GM19043 (cell line): Measurements from ENCODE around the gene ENTPD2.

Experiments used
- ATAC-seq: cut with Tn5 transposase; IDR thresholded peaks from one replicate; pipeline ENCODE4 v1.9.1; 2021; ENCODE audit warnings: low read depth; ENCODE audit not compliant: unreplicated experiment

The ENTPD2 gene

DNA sequence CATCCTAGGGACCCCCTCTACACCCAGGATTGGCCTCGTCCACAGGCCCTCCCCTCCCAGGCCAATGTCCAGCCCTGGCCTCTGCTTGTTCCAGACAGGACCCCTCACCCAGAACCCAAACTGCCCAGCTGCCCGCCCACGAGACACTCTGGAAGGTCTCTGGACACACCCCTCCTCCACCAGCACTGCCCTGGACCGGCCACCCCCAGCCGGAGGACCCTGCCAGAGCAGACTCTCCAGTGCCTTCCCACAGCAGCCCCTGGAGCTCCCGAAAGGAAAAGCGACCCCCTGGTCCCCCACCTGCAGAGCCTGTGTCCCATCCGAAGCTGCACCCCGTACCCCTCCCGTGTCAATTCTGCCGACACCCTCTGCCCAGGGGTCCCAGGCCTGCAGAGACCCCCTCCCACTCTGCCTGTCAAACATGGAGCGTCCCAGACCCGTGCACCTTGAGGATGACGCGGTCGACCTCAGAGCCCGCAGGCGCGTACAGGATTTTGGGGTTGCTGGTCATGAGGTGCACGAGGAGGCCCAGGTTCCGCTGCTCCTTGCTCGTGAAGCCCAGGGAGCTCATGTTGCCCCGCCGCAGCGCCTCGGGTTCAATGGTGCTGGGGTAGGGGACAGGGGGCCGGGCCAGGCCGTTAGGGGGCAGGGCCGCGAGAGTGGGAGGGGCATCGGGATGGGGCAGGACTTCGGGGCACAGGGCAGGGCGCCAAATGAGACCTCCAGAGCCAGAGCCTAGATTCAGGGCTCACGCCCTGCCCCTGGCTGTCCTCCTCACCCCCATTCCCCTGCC lies 33.8 kb downstream of the ENTPD2 start:
- ATAC-seq: no peak

DNA sequence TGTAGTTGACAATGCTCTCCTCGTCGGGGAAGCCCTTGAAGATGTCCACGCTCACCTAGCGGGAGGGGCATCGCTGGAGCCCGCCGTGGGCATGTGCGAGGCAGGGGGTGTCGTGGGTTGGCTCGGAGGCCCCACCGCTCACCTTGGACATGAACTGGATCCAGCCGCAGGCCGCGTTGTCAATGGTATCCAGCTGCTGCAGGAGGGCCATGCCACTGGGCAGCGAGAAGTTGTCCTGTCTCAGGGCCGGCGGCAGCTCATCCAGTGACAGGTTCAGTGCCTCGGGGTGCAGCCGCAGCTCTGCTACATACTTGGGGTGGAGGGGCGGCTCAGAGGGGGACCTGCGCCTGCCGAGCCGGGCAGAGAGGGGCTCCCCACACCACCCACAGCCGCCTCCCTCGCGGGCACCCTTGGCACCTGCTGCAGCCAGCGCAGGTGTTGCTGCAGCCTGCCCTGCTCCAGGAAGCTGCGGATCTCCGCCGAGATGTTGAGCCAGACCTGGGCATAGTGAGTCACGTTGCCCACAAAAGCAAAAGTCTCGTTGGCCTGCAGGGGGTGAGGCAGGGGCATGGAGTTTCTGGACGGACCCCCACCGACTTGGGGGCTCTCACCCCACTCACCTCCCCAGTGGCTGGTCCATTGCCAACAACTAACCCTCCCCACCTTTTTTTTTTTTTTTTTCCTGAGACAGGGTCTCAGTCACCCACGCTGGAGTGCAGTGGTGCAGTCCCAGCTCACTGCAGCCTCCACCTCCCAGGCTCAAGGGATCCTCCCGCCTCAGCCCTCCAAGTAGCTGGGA lies 34.9 kb downstream of the ENTPD2 start:
- ATAC-seq: no peak

DNA sequence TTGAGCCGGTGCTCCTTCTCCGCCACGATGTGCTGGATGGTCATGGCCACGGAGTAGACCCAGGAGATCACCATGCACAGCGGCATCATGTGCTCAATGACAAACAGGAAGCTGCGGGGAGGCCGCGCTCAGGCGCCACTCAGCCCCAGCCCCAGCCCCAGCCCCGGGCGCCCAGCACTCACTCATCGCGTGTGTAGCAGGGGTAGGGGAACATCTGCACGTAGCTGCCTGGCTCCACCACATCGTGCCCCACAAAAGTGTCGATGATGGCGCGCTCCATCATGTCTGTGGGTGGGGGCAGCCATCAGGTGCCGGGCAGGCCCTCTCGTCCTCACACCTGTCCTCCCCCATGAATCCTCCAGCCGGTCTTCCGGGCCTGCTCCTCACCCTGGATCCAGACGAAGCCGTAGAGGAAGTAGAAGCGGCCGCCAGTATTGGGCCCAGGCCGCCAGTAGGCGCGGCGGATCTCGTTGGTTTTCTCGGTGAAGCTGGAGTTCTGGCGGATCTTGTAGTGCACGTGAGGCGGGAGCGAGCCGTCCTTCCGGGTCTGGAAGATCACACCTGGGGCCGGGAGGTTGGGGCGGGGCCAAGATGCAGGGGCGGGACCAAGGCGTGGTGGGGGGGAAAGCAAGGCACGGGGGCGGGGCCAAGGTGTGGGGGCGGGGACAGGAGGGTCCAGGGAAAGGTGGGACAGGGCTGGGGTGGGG lies 35.9 kb downstream of the ENTPD2 start:
- ATAC-seq: no peak

DNA sequence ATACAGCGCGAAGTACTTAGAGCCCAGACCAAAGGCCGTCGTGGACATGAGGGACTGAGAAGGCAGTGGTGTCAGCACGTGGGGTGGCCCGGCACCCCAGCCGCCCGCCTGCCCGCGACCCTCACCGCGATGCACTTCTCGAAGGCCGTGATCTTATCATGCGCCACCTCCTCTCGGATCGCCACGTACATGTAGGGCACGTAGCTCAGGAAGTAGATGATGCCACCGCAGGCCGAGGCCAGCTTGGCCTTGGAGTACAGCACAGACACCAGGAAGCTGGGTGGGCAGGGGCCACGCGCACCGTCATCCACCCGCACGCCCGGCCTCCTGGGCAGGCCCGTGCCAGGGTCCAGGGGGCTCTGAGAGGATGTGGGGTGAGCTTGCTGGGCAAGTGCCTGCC lies 36.8 kb downstream of the ENTPD2 start:
- no peak for ATAC-seq

DNA sequence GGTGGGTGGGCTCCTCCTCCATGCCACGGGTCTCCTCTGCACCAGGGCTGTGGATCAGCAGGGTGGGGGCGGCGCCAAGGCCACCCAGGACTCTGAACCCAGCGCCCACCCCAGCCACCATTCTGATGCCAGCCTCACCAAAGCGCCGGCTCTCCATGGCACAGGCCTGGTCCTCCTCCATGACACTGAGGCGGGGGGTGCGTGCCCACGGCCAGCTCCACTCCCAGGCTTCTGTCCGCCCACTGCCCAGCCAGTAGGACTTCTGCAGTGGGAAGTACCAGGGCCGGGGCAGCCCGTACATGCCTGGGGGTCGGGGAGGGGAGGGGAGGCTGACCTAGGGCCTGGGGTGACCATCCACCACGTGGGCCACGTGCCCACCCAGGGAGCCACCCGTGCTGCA lies 37.4 kb downstream of the ENTPD2 start:
- ATAC-seq: no peak

DNA sequence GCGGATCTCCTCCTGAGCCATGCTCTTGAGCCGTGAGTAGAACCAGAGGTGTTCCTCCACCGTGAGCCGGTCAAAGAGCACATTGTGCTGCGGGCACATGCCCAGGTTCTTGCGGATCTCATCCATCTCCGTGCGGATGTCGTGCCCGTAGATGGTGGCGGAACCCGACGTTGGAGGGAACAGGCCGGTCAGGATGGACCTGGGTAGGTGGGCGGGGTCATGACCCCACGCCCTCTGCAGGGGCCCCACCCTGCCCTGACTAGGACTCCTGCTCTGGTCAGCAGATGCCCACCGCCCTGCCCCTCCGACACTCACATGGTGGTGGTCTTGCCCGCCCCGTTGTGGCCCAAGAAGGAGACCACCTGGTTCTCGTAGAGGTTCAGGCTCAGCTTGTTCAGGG lies 37.9 kb downstream of the ENTPD2 start:
- no peak for ATAC-seq

DNA sequence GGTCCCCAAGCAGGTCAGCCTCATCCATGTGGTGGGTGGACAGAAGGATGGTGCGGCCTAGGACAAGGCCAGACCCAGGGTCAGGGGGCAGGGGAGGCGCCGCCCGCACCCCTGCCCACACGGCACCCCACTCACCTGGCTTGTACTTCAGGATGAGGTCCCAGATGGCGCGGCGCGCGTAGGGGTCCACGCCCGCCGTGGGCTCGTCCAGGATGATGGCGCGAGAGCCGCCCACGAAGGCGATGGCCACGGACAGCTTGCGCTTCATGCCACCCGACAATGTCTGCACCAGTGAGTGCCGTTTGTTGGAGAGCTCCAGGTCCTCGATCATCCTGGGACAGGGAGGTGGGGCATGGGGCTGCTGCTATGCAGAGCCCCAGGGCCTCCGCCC lies 38.3 kb downstream of the ENTPD2 start:
- no peak for ATAC-seq

DNA sequence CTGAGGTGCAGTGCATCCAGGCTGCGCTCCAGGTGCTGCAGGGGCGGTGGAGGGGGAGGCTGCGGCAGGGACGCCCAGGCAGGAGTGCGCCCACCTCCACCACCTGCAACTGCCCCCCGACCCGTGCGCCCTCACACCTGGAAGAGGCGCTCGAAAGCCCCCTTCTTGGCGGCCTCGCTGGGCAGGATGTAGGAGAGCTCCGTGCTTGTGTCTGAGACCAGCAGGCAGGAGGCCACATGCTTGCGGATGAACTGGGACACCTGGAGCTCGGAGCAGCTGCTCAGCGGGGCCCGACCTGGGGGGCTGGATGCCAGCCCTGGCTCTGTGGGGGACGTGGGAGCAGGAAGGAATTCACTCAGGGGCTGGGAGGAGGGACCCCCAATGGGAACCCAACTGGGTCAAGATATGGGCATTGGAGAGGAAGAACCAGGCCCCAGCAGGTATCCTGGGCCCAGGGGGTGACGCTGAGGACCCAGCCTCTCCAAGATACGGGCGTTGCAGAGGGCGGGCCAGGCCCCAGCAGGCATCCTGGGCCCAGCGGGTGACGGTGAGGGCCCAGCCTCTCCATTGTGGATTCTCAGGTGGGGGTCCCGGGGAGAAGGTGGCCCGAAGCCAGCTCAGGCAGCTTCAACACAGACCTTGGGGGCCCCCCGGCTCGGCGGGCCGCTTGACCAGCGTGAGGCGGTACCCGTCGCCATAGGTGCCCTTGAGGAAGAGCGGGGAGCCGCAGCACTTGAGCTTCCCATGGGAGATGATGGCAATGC lies 38.9 kb downstream of the ENTPD2 start:
- no peak for ATAC-seq

DNA sequence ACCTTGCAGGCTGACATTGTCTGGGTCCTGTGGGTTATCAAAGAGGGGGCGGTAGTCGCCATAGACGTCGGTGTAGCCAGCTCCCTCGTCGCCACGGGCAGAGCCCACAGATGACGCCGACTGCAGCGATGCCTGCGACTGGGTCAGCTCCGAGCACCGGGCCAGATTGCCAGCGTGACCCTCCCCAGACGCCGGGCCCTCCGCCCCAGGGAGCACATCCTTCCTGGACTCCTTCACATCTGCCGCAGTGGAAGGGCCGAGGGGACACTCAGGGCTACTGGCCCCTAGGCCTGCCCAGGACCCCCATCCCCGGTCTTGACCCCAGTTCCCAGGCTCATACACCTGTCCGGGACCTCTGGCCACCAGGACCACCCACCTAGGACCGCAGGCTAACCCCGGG lies 39.7 kb downstream of the ENTPD2 start:
- ATAC-seq: no peak

DNA sequence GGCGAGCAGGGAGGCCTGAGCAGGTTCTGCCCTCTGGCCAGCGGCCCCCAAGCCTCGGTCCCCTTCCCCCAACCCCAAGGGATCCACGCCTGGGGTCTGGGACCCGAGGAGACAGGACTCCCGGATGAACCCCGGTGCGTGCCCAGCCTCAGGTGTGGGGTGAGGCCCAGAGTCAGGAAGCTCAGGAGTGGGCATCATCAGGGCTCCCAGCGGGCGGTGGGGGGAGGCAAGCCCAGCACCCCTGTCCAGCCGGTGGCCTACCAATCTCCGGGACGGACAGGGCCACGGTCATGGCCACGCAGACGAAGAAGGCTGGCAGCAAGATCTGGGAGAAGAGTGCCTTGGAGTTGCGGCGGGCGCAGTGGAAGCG lies 40.3 kb downstream of the ENTPD2 start:
- ATAC-seq: no peak

DNA sequence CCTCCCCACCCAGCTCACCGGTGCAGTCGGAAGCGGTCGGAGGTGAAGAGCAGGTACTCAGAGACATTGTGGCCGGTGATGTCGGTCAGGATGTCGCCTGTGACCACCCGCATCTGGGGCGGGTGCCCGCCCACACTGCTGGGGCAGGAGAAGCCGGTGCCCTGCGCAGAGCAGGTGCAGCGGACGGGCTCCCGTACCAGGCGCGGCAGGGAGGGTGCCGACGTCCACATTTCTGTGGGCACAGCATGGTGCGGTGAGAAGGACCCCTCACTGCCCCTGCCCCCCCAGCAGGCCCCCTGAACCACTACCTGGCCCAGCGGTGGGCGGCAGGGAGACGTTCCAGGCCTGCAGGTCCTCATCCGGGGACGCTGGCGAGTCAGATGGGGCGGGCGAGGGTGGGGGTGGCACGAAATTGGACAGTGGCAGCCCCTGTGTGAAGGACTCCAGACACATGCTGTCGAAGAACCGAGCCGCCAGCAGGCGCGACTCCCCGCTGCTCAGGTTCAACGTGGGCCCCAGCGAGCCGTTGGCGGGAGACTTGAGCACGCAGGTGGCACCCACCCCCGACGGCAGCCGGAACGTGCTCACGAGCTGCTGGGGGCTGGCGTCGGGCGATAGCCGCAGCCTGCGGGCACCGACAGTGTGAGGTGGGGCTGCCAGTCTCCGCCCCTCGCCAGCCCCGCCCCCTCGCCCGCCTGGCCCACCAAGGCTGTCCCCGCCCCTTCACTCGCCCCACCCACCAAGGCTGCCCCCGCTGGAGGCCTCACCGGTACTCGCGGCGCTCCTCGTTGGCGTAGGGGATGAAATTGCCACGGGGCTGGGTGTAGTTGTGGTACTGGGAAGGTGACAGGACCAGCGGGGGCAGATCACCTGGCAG lies 40.9 kb downstream of the ENTPD2 start:
- ATAC-seq: no peak

DNA sequence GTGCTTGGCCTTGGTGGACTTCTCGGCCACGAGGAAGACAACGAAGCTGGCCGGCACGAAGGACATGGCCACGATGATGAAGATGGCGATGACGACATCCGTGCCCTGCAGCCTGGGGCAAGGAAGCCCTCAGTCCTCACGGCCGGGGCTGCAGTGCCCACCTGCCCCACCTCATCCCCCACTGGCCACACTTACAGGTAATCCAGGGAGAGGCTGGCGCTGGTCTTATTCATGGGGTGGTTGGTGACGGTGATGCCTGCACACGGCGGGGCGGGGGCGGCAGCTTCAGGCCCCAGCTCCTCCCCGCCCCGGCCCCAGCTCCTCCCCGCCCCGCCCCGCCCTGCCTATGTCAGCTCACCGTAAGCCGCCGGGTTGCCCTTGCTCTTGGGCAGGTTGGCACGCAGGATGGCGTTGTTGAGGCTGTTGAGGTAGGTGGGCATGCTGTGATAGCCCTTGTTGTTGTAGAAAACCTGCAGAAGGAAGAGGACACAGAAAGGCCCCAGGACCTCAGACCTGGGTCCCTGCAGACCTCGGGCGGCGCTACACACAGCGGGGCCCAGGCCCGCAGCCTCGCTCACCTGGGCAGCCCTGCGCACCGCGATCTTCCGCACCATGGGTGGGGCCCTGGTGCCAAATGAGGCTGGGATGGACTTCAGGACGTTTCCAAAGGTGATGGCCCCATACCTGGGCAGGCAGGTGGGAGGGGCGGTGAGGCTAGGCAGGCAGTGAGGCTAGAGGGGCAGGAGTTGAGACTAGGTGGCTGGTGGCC lies 41.8 kb downstream of the ENTPD2 start:
- ATAC-seq: no peak

DNA sequence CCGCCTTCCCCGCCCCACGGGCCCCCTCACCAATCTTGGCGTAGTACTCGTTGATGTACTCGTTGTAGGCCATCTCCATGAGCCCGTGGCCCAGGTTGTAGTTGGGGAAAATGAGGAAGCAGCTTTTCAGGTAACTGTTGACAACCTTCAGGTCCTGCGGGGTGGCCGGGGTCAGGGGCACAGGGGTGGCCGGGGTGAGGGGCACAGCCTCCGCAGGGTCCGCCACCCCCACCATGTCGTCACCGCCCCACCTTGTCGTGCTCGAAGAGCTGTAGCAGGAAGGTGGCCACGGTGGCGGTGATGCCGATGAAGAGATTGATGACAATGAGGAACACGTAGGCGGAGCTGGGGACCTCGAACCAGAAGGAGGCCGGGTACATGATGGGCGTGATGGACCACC lies 42.7 kb downstream of the ENTPD2 start:
- ATAC-seq: no peak

DNA sequence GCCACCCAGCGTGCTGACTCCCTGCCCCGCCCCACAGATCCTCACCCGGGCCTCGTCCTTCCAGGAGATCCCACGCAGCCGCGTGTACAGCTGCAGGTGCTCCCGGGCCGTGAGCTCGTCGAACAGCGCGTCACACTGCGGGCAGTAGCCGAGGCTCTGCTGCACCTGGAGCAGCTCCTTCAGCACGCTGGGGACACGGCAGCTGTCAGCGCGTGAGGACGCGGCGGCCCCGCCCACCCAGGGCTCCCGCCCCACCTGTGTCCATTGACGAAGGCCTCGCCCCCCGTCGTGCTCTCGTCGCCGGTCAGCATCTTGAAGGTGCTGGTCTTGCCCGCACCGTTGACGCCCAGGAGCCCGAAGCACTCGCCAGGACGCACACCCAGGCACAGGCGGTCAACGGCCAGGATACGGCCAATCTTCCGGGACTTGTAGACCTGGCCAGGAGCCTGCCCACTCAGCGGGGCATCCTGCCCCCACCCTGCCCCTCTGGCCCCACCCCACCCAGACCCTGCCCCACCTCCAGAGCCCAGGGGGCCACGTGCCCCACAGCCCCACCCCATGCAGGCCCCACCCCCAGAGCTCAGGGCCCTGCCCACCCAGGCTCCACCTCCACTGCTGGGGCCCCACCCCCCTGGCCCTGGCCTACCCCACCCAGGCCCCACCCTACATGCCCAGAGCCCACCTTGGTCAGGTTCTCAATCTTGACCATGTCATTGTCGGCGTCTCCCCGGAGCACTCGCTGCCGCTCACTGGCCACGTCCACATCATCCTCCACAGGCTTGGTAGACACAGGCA lies 43.7 kb downstream of the ENTPD2 start:
- no peak for ATAC-seq

DNA sequence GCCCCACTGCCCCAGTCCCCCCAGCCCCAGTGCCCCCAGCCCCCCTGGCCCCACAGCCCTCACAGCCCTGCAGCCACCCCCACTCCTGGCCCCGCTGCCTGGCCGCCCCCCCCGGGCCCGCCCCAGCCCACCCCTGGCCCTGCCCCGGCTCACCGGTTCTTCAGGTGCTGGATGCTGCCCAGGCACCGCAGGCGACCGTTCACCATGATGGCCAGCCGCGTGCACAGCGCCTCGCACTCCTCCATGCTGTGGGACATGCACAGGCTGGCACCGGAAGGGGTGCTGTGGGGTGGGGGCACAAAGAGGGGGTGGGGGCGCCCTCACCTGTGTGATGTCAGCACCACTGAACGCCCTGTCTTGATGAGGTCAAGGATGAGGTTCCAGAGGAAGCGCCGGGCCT lies 44.6 kb downstream of the ENTPD2 start:
- ATAC-seq: no peak

DNA sequence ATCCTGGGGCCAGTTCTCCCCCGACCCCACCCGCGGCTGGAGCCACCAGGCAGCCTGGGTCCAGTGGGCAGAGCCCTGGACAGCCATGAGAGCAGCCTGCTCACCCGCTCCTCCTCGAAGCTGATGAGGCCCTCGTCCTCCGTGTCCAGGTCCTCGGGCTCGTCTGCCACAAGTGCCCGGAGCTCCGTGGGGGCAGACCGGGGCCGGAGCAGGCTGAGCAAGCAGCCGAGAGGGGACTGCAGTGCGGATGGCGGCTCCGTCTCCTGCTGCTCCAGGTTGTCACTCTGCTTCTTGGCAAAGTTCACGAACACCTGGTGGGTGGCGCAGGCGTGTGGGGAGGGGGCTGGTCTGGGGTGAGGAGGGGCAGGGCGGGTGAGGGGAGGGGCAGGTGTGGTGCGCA lies 45.5 kb downstream of the ENTPD2 start:
- ATAC-seq: no peak

DNA sequence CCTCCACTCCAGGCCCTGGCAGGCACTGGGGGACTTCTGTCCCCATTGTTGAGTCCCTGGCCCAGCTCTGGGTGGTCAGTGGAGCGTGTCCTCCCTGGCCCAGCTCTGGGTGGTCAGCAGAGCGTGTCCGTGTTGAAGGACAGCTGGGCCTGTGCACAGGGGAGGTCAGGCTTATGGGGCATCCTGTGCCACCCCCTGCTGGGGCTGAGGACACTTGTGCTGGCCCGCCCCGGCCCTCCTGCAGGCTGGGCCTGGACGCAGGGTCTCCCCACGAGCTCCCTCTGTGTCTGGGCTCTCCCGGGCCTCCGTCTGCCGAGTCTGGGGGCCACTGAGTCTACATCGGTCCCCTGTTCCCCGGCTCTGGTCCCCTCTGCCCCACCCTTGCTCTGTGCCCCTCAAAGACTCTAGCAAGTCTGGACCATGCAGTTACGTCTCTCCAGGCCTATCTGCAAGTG lies 46.0 kb downstream of the ENTPD2 start:
- ATAC-seq: no peak

DNA sequence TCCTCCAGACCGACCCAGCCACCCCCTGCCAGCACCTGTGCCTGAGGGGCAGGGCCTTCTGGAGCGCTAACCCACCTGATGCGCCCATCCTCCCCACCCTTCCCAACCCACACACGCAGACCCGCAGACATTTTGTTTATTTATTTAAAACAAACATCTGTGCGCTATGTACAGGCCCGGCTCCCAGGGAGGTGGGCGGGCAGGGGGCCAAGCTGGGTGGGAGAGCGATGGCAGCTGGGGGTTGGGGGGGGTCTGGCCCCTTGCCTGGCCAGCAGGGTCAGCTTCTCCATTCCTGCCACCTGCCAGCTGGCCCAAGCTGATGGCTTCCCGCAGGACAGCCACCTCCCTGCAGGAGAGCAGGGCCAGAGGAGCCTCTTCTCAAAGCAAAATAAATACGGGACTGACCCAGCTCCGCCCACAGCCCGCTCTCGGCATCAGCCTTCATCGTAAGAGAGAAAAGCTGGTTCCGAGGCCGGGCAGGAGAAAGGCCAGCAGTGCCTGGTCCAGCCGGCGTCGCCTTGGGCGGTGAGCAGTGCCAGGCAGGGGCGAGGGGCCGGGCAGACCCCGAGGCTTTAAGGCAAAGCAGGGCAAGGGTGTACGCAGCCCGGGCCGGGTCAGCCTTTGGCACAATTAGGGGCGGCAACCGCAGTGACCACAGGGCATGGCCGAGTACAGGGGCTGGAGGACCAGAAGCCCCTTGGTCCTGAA lies 46.6 kb downstream of the ENTPD2 start:
- ATAC-seq: no peak
